ENCODE results near the gene BRD4. TPM values are rescaled to one million over a fixed set of nuclear protein-coding genes. Genes with fewer than 3 reads are reported as not detected.

Gene BRD4
- total RNA-seq, 2 experiments from 2014 or later = 110 to 113 TPM

GRCh38 chr19:15292140-15292539 is 40.2 kb downstream of the BRD4 start:
- peaks cover 2% of the 10 kb centered on the region for H3K9me3 Mint-ChIP-seq
- H3K4me1 Mint-ChIP-seq = peaks cover 93% of the 10 kb centered on the region
- no peak overlapping the region for H3K4me3 Mint-ChIP-seq
- peak overlapping the region; percentile 16 for H3K27ac Mint-ChIP-seq
- H3K36me3 Mint-ChIP-seq = peaks cover 23% of the 10 kb centered on the region
- no peaks in the 10 kb centered on the region for H3K27me3 Mint-ChIP-seq
- no peak for DNase-seq

DNA sequence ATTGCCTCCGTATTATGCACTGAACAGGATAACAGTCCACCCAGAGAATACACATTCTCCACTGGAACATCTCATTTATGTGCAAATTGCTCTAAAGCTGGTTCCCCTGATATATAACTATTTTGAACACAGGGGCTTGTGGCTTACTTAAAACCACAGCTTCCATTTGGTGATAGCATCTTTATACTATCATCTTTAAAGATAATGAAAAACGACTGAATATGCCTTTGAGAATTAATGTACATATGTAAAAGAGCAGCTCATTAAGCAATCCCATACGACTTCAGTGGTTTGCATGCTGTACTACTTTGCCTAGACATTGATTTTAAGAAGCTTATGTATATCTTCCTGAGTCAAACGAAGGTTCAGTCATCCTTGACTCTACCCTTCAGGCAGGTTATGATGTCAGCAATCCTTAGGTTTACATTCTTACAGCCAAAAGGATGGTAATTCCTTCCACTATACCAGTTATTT is 40.8 kb downstream of the BRD4 start:
- no peak overlapping the region for H3K4me3 Mint-ChIP-seq
- peak overlapping the region; percentile 16 for H3K27ac Mint-ChIP-seq
- peaks cover 2% of the 10 kb centered on the region for H3K9me3 Mint-ChIP-seq

DNA sequence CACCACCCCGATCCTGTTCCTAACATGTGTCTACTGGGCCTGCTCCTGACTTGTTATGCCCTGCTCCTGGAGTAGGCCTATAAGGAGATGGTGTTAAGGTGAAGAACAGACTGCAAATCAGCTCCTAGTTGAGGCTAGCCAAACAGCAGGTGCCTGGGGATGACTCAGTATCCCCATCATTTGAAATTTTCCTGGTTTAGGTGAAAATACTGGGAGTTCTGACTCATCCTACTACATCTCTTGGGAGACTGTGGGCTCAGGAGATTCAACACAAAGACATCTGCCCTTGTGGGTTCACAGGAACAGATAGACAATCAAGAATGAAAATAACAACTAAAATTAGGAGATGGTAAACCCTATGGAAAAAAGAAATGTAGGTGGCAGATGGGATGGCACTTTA is 41.2 kb downstream of the BRD4 start:
- H3K27me3 Mint-ChIP-seq = no peaks in the 10 kb centered on the region
- peaks cover 92% of the 10 kb centered on the region for H3K4me1 Mint-ChIP-seq
- H3K36me3 Mint-ChIP-seq = peaks cover 20% of the 10 kb centered on the region
- H3K4me3 Mint-ChIP-seq = no peak overlapping the region
- no peak for DNase-seq
- H3K9me3 Mint-ChIP-seq = peaks cover 2% of the 10 kb centered on the region
- peak overlapping the region; percentile 7 for H3K27ac Mint-ChIP-seq

More for the DNA sequence above, 40.8 kb downstream of the BRD4 start:
- peaks cover 23% of the 10 kb centered on the region for H3K36me3 Mint-ChIP-seq
- DNase-seq = no peak
- peaks cover 92% of the 10 kb centered on the region for H3K4me1 Mint-ChIP-seq
- H3K27me3 Mint-ChIP-seq = no peaks in the 10 kb centered on the region

- no peak for DNase-seq
- Mint-ChIP-seq H3K27ac (peak overlapping the region; percentile 29), H3K4me1 (peaks cover 93% of the 10 kb centered on the region), H3K36me3 (peaks cover 13% of the 10 kb centered on the region), H3K9me3 (no peaks in the 10 kb centered on the region), H3K27me3 (no peaks in the 10 kb centered on the region), H3K4me3 (no peak overlapping the region)
Observed at GRCh38 chr19:15290166-15290565, 42.2 kb downstream of the BRD4 start.

DNA sequence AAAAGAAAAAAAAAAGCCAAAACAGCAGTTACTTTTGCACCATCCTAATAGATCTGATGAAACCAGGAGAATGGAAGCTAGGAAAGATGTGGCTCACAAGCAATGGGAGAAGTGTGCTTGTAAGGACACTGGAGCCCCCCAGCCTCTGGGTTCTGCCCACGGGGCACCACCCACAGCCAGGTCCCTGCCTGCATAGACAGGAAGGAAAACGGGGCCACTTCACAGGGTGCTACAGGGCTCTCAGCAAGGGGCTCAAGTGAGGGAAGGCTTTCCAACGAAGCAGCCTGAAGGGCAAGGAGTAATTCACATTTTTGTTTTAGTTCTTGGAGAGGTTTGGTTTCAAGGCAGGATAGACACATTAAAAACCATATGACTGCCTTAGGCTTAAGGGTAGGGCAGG is 42.7 kb downstream of the BRD4 start:
- Mint-ChIP-seq H3K27me3 (no peaks in the 10 kb centered on the region), H3K4me3 (no peak overlapping the region), H3K27ac (peak overlapping the region; percentile 25)

GRCh38 chr19:15288146-15288963 is 44.0 kb downstream of the BRD4 start:
- H3K9me3 Mint-ChIP-seq = no peaks in the 10 kb centered on the region
- H3K4me3 Mint-ChIP-seq = peak overlapping the region; percentile 37
- peaks cover 94% of the 10 kb centered on the region for H3K4me1 Mint-ChIP-seq
- DNase-seq = peak; percentile 19
- peak overlapping the region; percentile 58 for H3K27ac Mint-ChIP-seq
- H3K27me3 Mint-ChIP-seq = no peaks in the 10 kb centered on the region
- H3K36me3 Mint-ChIP-seq = peaks cover 4% of the 10 kb centered on the region

More for the DNA sequence above, 42.7 kb downstream of the BRD4 start:
- peaks cover 93% of the 10 kb centered on the region for H3K4me1 Mint-ChIP-seq
- DNase-seq = no peak
- H3K36me3 Mint-ChIP-seq = peaks cover 11% of the 10 kb centered on the region
- no peaks in the 10 kb centered on the region for H3K9me3 Mint-ChIP-seq

GRCh38 chr19:15287496-15287895 is 44.8 kb downstream of the BRD4 start:
- Mint-ChIP-seq H3K9me3 (no peaks in the 10 kb centered on the region), H3K27me3 (no peaks in the 10 kb centered on the region), H3K4me3 (peak overlapping the region; percentile 30), H3K4me1 (peaks cover 95% of the 10 kb centered on the region), H3K27ac (peak overlapping the region; percentile 61), H3K36me3 (peaks cover 4% of the 10 kb centered on the region)
- DNase-seq = no peak

- peaks cover 5% of the 10 kb centered on the region for H3K36me3 Mint-ChIP-seq
- H3K4me1 Mint-ChIP-seq = peaks cover 95% of the 10 kb centered on the region
- no peaks in the 10 kb centered on the region for H3K27me3 Mint-ChIP-seq
- no peak overlapping the region for H3K4me3 Mint-ChIP-seq
- DNase-seq = no peak
- peak overlapping the region; percentile 48 for H3K27ac Mint-ChIP-seq
- no peaks in the 10 kb centered on the region for H3K9me3 Mint-ChIP-seq
Observed at GRCh38 chr19:15286688-15287365, 45.5 kb downstream of the BRD4 start.

DNA sequence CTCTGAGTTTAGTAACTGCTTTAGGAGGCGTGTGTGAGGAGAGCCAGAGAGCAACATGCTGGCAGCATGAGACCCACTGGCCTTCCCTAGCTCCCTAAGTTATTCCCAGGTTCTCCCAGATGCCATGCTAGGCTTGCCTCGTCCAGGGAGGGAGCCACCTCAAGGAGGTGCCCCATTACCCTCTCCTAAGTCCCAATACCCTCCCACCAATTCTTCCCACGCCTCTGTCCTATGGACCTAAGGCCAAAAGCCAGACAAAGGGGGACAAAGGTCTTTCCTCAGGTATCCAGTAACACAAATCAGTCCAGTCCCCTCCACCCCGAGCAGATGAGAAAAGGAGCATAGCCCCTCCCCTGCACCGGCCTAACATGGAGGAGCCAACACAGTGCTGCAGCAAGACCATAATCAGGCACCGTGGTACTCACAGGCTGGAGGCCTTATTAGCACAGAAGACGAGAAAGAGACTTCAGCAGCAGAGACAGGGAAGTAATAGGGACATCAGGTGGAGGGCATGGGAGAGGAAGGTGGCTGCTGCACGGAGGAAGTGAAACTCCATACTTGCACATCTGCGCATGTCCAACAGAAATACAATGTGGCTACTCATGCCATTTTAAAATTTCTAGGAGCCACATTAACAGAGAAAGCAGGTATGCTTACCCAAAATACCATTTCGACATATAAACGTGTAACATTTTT is 46.3 kb downstream of the BRD4 start:
- Mint-ChIP-seq H3K36me3 (peaks cover 5% of the 10 kb centered on the region), H3K27me3 (no peaks in the 10 kb centered on the region), H3K4me3 (no peak overlapping the region), H3K4me1 (peaks cover 95% of the 10 kb centered on the region), H3K9me3 (no peaks in the 10 kb centered on the region), H3K27ac (peak overlapping the region; percentile 25)
- DNase-seq = no peak

- Mint-ChIP-seq H3K27me3 (no peaks in the 10 kb centered on the region), H3K9me3 (no peaks in the 10 kb centered on the region), H3K27ac (peak overlapping the region; percentile 82), H3K4me1 (peaks cover 94% of the 10 kb centered on the region), H3K36me3 (peaks cover 5% of the 10 kb centered on the region), H3K4me3 (no peak overlapping the region)
- DNase-seq = no peak
Observed at GRCh38 chr19:15284896-15285295, 47.4 kb downstream of the BRD4 start.

GRCh38 chr19:15284091-15284490 is 48.2 kb downstream of the BRD4 start:
- Mint-ChIP-seq H3K27ac (peak overlapping the region; percentile 82), H3K4me1 (peaks cover 95% of the 10 kb centered on the region), H3K4me3 (no peak overlapping the region), H3K27me3 (no peaks in the 10 kb centered on the region), H3K36me3 (peaks cover 7% of the 10 kb centered on the region), H3K9me3 (no peaks in the 10 kb centered on the region)
- DNase-seq = no peak

- Mint-ChIP-seq H3K27ac (peak overlapping the region; percentile 82), H3K4me3 (peak overlapping the region; percentile 29), H3K36me3 (peaks cover 5% of the 10 kb centered on the region), H3K9me3 (no peaks in the 10 kb centered on the region), H3K27me3 (no peaks in the 10 kb centered on the region), H3K4me1 (peaks cover 87% of the 10 kb centered on the region)
- peak; percentile 35 for DNase-seq
Observed at GRCh38 chr19:15283141-15283883, 49.0 kb downstream of the BRD4 start.

GRCh38 chr19:15282311-15282705 is 50.0 kb downstream of the BRD4 start:
- no peaks in the 10 kb centered on the region for H3K9me3 Mint-ChIP-seq
- H3K4me1 Mint-ChIP-seq = peaks cover 81% of the 10 kb centered on the region
- H3K36me3 Mint-ChIP-seq = peaks cover 3% of the 10 kb centered on the region
- no peak overlapping the region for H3K4me3 Mint-ChIP-seq
- no peaks in the 10 kb centered on the region for H3K27me3 Mint-ChIP-seq
- peak overlapping the region; percentile 76 for H3K27ac Mint-ChIP-seq
- no peak for DNase-seq

DNA sequence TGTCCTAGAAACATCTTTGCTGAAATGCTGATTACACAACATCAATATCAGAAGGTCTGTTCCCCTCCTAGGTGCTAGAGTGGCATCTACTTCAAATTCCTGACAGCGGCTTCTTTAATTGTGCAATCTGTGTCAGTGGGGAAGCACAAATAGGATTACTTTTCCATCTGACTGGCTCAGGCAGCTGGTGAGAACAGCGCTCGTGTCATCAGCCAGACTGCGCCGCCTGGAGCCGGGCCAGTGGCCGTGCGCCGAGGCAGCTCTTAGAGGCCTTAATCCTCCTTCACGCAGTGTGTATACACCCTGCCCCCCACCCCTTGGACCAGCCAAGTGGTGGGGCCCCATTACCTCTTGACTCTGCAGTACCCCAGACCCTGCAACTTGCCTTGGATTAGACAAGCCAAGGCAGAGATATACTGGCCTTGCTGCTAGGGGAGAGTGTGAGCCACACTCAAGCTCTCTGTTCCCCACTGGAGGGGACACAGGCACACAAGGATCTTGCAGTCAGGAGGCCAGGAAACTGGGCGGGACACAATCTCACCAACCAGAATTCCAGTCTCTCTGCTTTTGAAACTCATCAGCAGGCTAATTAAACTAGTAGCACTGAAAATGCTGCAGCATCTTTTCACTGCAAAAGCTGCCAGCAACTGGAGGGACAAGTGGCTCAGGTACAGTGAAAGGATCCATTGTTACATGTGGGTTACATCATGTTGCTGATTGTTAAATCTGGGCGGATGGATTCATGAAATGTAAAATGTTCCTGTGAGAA is 51.2 kb downstream of the BRD4 start:
- peaks cover 5% of the 10 kb centered on the region for H3K36me3 Mint-ChIP-seq
- no peak for DNase-seq
- H3K9me3 Mint-ChIP-seq = no peaks in the 10 kb centered on the region
- H3K27me3 Mint-ChIP-seq = no peaks in the 10 kb centered on the region
- H3K4me1 Mint-ChIP-seq = peaks cover 83% of the 10 kb centered on the region
- peak overlapping the region; percentile 34 for H3K27ac Mint-ChIP-seq
- no peak overlapping the region for H3K4me3 Mint-ChIP-seq
